PC-3 (cell line): ENCODE results near the gene BMF. TPM values are rescaled to one million over a fixed set of nuclear protein-coding genes. Genes with fewer than 3 reads are reported as not detected.

Experiments
- ATAC-seq: fragments of 200-7000 bp; cut with Tn5 transposase; 2 replicates; pipeline ENCODE4 v1.9.1; 2020; ENCODE audit warnings: mild to moderate bottlenecking, moderate library complexity
- BruUV-seq: library from RNA; stranded (reverse); fragments of 400-500 nt; replicated peaks from 2 replicates; lab custom pipeline; 2021; lab: Mats Ljungman, UMichigan
- CTCF ChIA-PET: fragments of 300-600 bp; sonication (Branson Sonifier 250); formaldehyde crosslinking; loops from one replicate; lab custom pipeline; 2022; ENCODE audit warnings: antibody characterized with exemption; lab: Charles Lee
- POLR2A ChIA-PET: fragments of 300-600 bp; sonication (Branson Sonifier 250); formaldehyde crosslinking; loops from one replicate; lab custom pipeline; 2022; ENCODE audit warnings: antibody characterized with exemption; ENCODE audit not compliant: unreplicated experiment; lab: Charles Lee
- DNase-seq: peaks from one replicate; pipeline ENCODE4 v3.0.0-alpha.2; 2015
- H2AFZ ChIP-seq: fragments of 300-600 bp; sonication (generic); 2 replicates; pipeline ENCODE4 v1.6.0; 2016; ENCODE audit warnings: antibody characterized with exemption, low read length
- H3F3A ChIP-seq: fragments of 300-600 bp; sonication (generic); one replicate; pipeline ENCODE4 v1.6.0; 2017; ENCODE audit warnings: antibody characterized with exemption, low read length, control low read depth, mild to moderate bottlenecking; ENCODE audit not compliant: unreplicated experiment
- H3K27ac ChIP-seq: fragments of 300-600 bp; sonication (generic); 2 replicates; pipeline ENCODE4 v1.5.1; 2016; ENCODE audit warnings: mild to moderate bottlenecking, low read length
- H3K27me3 ChIP-seq: fragments of 300-600 bp; sonication (generic); 2 replicates; pipeline ENCODE4 v1.6.1; 2016; ENCODE audit warnings: low read length, mixed read lengths
- H3K36me3 ChIP-seq: fragments of 300-600 bp; sonication (generic); 2 replicates; pipeline ENCODE4 v1.6.1; 2016; ENCODE audit warnings: low read depth, mixed run types, low read length, mixed read lengths
- H3K4me1 ChIP-seq: fragments of 300-600 bp; sonication (generic); 2 replicates; pipeline ENCODE4 v1.5.1; 2016; ENCODE audit warnings: low read length; ENCODE audit not compliant: insufficient read depth
- H3K4me2 ChIP-seq: fragments of 300-600 bp; sonication (generic); 2 replicates; pipeline ENCODE4 v1.6.0; 2016; ENCODE audit warnings: low read length
- H3K4me3 ChIP-seq: fragments of 300-600 bp; sonication (generic); 2 replicates; pipeline ENCODE4 v1.5.1; 2016; ENCODE audit warnings: mild to moderate bottlenecking, low read length, mixed read lengths
- H3K79me2 ChIP-seq: fragments of 300-600 bp; sonication (generic); 2 replicates; pipeline ENCODE4 v1.6.1; 2017; ENCODE audit warnings: low read length, mixed read lengths
- H3K9ac ChIP-seq: fragments of 300-600 bp; sonication (generic); 2 replicates; pipeline ENCODE4 v1.6.0; 2016; ENCODE audit warnings: mild to moderate bottlenecking, low read length
- H3K9me2 ChIP-seq: fragments of 300-600 bp; sonication (generic); replicated peaks from 2 replicates; pipeline ENCODE4 v1.6.1; 2016; ENCODE audit warnings: mixed run types, low read length, mixed read lengths
- H3K9me3 ChIP-seq: fragments of 300-600 bp; sonication (generic); 2 replicates; pipeline ENCODE4 v1.6.1; 2016; ENCODE audit warnings: low read length, mixed read lengths
- H4K20me1 ChIP-seq: fragments of 300-600 bp; sonication (generic); 2 replicates; pipeline ENCODE4 v1.6.1; 2016; ENCODE audit warnings: low read length, mixed read lengths
- CTCF ChIP-seq: fragments of 300-600 bp; sonication (generic); conservative IDR thresholded peaks from 2 replicates; pipeline ENCODE4 v1.5.1; 2017; ENCODE audit warnings: antibody characterized with exemption, low read depth, mild to moderate bottlenecking, low read length
- EZH2 ChIP-seq: fragments of 300-600 bp; sonication (generic); IDR thresholded peaks from one replicate; pipeline ENCODE4 v1.6.1; 2017; ENCODE audit warnings: antibody characterized with exemption, mild to moderate bottlenecking, low read length; ENCODE audit not compliant: unreplicated experiment
- EZH2phosphoT487 ChIP-seq: fragments of 300-600 bp; sonication (generic); IDR thresholded peaks from 2 replicates; pipeline ENCODE4 v1.6.1; 2018; ENCODE audit warnings: mild to moderate bottlenecking, antibody characterized with exemption, low read length, borderline replicate concordance
- intact Hi-C: fragments of 100-400 bp; cut with micrococcal nuclease; formaldehyde crosslinking; loops from 2 replicates; pipeline ENCODE4 v1.9.0; 2023
- total RNA-seq: library from RNA; depleted of rRNA; stranded (reverse); fragments of >200 nt; gene quantifications from 2 replicates; pipeline ENCODE4 v1.2.3, GENCODE V29; 2014

The BMF gene
- total RNA-seq, 1 experiment from 2014 or later: 0.95 TPM

GRCh38 chr15:40046721-40047414, 61.8 kb downstream of the BMF start:
- no peaks in the 10 kb centered on the region for H4K20me1 ChIP-seq
- CTCF ChIA-PET: interaction anchor here (0.6 to 2.5 kb wide), 7 partner anchors 51 to 1990 kb away, joined by 3 to 57 read pairs (median 5); no protein-coding TSS in a partner anchor
- H2AFZ ChIP-seq: no peak overlapping the region
- H3K9ac ChIP-seq: peak overlapping the region; percentile 61
- no peak for TF ChIP-seq CTCF
- no peak for TF ChIP-seq EZH2phosphoT487
- no peak for TF ChIP-seq EZH2
- peak overlapping the region; percentile 63 for H3K4me2 ChIP-seq
- DNase-seq (peak; percentile 89), ATAC-seq (peak; percentile 44)
- H3K4me1 ChIP-seq: peaks cover 39% of the 10 kb centered on the region
- no peaks in the 10 kb centered on the region for H3K36me3 ChIP-seq
- H3F3A ChIP-seq: no peaks in the 10 kb centered on the region
- POLR2A ChIA-PET: interaction anchor here (0.6 kb wide), 1 partner anchor 222 kb away, joined by 3 read pairs; no protein-coding TSS in a partner anchor
- H3K79me2 ChIP-seq: no peaks in the 10 kb centered on the region
- H3K27ac ChIP-seq: peak overlapping the region; percentile 90
- no TSS peak for BruUV-seq
- H3K9me2 ChIP-seq: no peaks in the 10 kb centered on the region
- H3K9me3 ChIP-seq: no peaks in the 10 kb centered on the region
- H3K27me3 ChIP-seq: no peaks in the 10 kb centered on the region
- intact Hi-C loops: loop anchor here (5.0 kb wide), 1 partner anchor 115 kb away; the partner anchor contains the start of gene BUB1B
- peak overlapping the region; percentile 9; the same call in 1 of the 2 replicates for H3K4me3 ChIP-seq

GRCh38 chr15:40045572-40046217, 63.0 kb downstream of the BMF start:
- ChIA-PET POLR2A (no interaction called here), CTCF (interaction anchor here (0.6 to 2.5 kb wide), 8 partner anchors 53 to 437 kb away, joined by 3 to 57 read pairs (median 6); no protein-coding TSS in a partner anchor)
- Histone ChIP-seq H3K9me2 (no peaks in the 10 kb centered on the region), H3K9me3 (no peaks in the 10 kb centered on the region), H3K4me1 (peaks cover 39% of the 10 kb centered on the region), H3K4me2 (peak overlapping the region; percentile 82), H2AFZ (peak overlapping the region; percentile 13; the same call in 1 of the 2 replicates), H3K27ac (peak overlapping the region; percentile 12; the same call in 1 of the 2 replicates), H3K4me3 (no peak overlapping the region), H4K20me1 (no peaks in the 10 kb centered on the region), H3K36me3 (no peaks in the 10 kb centered on the region), H3K9ac (peak overlapping the region; percentile 30; the same call in 1 of the 2 replicates), H3F3A (no peaks in the 10 kb centered on the region), H3K27me3 (no peaks in the 10 kb centered on the region), H3K79me2 (0 out of 2 replicates have a peak, but pooled peaks cover 2% of the 10 kb centered on the region)
- ATAC-seq (no peak), DNase-seq (no peak)
- BruUV-seq: no TSS peak
- TF ChIP-seq EZH2phosphoT487 (no peak), EZH2 (no peak), CTCF (no peak)
- intact Hi-C loops: loop anchor here (1.0 to 5.0 kb wide), 4 partner anchors 58 to 172 kb away; partner anchors contain the start of gene BUB1B
